Activated CD4-positive, alpha-beta T cell treated with anti-CD3 and anti-CD28 coated beads, Interleukin-2, Interleukin-4, amounts not matched to agents 100 ng/mL and 50 ng/mL, durations not matched to agents 16 hours and 8 hours (primary cell): ENCODE data around the gene BRCA2.

Experiments
- DNase-seq: peaks from one replicate; pipeline ENCODE4 v3.0.0-alpha.2; 2020; ENCODE audit warnings: low spot score

BRCA2 gene

DNA sequence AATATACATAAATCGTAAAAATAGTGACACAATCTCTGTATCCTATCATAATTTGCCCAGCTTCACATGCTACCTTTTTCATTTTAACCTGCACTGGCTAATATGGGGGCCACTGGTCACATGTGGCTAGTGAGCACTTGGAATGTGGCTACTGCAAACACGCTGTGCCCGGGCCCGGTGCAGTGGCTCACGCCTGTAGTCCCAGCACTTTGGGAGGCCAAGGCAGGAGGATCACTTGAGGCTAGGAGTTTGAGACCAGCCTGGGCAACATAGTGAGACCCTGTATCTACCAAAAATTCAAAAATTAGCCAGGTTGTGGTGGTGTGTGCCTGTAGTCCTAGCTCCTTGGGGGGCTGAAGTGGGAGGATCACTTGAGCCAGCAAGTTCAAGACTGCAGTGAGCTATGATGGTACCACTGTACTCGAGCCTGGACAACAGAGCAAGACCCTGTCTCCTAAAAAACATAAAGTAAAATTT lies 114.2 kb downstream of the BRCA2 start:
- no peak for DNase-seq

DNA sequence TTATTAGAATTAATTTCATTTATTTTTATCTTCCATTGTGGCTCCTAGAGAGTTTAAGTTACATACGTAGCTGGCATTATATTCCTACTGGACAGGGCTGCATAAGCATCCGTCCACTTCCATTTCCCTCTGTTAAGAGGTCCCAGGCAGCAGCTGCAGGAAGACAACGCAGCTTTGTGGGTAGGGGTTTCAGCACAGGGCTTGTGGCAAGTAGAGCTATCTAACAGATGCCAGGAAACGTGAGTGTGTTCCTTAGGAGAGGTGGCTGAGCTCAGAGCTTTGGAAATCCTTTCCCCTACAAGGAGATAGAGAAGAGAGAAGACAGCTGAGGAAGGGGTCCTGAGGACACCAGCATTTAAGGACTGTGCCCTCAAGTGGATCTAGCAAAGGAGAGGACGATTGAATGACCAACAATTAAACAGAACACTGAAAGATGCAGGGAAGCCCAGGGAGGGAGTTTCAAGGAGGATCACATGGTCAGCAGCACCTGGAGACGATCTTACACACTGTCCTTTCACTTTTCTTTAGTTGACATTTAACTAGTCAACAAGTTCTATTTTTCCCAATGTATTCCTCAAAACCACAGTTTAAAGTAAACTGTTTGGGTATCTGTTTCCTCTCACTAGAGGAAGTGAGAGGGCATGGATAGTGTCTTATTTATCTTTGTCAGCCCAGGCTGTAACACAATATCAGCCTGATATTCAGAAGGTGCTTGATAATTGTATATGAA lies 114.9 kb downstream of the BRCA2 start:
- DNase-seq, result no peak

DNA sequence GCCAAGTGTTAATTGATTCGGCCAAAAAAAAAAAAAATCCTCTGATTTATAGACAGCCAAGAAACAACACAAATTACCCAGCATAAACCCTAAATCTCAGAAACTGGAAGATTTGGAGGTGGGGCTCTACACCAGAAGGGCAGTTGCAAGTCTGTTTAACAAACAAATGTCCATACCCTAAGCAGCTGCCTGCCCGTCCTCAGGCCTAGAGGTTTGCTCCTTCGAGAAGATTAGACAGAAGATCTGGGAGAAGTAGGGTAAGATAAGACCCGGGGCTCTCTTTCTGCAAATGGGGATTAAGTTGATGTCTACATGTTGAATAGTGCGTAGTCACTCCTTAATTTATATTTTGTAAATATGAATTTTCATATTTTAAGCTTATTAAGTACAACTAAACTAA lies 116.1 kb downstream of the BRCA2 start:
- no peak for DNase-seq

DNA sequence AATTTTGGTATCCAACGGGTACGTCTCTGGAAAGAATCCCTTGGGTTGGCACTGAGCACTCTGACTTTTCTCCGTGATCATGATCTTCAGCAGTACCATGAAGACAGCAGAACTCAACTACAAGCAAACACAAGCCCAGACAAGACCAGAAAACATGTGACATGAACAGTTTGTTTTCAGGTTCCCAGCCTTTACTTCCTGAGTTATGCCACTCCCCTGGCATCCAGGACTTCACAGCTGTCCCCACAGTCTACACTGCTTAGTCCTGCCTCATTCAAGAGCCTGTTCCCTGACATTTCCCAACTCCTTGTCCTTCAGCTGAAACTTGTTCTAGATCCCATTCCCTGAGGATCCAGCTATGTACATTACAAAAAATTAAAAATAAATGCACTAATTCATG lies 117.5 kb downstream of the BRCA2 start:
- DNase-seq, result no peak

DNA sequence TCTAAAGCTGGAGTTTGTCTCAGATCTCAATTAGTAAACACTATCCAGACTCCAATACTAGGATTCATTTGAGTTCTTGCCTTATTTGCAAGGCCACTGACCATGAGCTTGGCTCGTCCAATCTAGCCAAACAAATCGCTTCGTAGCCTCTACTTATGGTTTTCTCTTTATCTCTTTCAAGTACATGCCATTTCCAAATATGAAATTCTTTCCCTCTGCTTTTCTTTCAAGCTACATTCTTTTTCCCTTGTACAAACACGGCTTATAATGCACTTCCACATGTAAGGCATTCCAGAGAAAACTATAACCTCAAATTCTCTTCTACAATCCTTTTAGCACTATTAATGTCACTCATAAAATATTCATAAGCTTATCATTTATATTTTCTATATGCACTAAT lies 123.6 kb downstream of the BRCA2 start:
- no peak for DNase-seq

DNA sequence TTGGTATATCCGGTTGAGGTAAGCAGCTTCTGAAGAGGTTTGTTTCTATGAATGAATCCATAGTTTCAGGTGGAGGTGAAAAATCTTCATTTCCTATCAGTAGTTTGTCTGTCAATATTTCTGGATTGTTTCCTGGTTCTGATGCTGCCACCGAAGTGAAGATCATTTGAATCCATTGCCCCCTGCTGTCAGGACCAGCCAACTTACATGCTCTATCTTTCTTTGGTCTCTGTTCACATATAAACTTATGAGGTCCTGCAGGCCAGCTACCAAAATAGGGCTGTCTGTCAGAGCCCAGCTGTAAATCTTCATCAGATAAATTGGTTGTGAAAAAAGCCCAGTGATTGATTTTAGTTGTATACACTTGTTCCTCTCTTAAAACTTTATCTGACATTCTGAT lies 127.8 kb downstream of the BRCA2 start:
- DNase-seq, result peak; percentile 27

DNA sequence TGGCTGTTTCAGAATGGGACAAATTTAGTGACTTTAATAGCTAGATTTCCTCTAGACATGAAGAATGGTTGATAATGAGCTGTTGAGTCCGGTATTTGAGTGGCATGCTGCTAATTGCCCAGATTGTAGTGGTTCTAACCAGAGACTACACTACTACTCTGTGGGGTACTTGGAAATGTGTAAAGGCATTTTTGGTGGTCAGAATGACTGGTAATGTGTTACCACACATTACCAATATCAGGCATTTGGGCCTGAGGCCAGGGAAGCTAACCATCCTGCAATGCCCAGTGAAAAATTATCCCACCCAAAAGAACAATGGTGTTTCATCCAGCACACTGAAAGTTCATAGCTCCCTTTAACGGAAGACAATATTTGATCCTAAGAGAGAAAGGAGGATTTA lies 130.2 kb downstream of the BRCA2 start:
- no peak for DNase-seq

DNA sequence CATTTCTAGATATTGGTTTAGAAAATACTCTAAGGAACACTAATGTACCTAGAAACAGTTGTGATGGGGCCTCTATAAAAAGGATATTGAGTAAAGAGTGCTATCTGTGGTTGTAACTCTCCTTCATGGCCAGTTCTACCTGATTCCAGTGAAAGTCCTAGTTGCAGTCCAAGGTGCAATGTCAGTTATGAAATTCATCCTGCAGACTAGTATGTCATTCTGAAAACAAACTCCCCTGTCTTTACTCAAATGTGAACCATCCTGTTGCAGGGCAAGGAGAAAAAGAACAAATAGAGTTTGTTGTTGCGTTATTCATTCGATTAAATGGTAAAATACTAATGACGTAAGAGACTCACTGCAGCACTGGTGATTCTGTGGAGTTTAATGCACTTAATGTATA lies 130.9 kb downstream of the BRCA2 start:
- peak; percentile 11 for DNase-seq

DNA sequence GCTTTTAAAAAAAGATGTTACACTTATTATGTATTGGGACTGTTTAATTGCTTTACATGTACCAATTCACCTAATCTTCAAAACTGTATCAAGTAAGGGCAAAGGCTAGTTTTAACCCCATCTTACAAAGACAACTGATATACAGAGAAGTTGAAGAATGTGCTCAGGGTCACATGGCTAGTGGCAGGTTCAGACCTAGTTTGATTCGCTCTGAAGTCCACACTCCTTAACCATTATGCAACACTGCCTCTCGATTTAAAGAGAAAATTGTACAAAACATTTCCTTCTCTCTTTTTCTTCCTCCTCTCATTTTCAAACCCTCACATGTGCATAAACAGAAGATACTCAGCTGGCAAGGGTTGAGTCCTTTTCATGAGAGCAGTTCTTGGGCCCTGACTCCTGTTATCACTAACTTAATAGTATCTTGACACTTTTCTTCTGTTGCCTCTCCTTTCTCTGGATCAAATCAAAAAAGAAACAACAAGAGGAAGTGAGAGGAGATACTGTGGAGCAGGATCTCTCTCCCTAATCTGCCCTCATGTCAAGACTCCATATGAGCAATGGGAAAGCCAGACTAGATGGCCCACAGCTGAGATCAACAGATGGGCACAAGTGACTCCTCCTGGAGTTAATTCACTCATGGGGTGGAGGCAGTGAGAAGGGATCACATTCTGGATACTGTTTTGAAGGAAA lies 131.6 kb downstream of the BRCA2 start:
- DNase-seq, result no peak

DNA sequence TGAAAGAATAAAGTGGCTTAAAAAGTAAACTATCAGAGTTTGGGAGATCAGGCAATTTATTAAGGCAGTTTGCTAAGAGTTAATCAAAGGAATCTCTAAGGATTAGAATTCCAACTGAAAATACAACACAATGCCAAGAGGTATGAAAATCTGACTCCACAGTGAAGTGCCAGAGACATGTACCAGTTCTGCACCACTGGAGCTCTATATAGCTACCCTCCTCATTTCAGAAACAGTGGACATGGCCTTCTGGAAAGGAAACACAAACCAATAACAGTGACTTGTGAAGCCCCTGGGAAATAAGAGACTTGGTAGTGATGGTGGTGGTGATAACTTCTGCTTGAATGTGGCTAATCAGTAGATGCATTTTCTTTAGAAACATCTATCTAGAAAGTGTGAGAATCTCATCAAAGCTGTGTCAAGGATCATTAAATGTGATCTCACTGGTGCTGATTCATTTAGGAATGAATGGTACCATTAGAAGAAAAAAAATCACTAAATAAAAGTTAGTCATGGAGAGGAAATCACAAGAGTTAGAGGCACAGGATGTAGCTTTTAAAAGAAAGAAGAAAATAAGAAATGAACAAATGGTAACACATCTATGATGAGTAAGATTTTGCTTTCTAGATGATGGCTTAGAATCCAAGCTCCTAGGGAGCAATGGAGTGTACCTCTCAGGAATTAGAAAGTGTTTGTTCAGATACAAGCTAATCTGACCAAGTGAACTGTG lies 132.8 kb downstream of the BRCA2 start:
- DNase-seq, result peak; percentile 41

DNA sequence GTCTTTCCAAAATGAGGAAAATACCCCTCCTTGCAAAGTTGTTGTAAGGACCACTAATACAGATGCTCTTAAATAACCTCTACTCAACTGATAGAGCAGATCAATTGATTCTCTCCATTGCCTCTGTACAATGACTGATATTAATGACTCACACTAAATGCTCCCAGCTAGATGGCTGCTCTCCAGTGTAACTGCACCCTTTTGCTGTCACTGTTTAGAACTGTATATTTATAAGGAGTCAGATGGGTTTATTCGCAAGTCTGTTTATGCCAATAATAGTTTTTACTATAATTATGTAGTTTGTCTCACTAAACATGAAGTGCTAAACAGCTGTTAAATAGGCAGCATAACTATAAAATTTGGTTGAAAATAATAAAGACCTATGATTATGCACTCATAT lies 133.7 kb downstream of the BRCA2 start:
- DNase-seq, result no peak
